ENCODE measurements around the gene SEMA5A.
A peak's percentile ranks its signal among the peaks of the same experiment; 100 is the strongest.

Gene SEMA5A

DNA sequence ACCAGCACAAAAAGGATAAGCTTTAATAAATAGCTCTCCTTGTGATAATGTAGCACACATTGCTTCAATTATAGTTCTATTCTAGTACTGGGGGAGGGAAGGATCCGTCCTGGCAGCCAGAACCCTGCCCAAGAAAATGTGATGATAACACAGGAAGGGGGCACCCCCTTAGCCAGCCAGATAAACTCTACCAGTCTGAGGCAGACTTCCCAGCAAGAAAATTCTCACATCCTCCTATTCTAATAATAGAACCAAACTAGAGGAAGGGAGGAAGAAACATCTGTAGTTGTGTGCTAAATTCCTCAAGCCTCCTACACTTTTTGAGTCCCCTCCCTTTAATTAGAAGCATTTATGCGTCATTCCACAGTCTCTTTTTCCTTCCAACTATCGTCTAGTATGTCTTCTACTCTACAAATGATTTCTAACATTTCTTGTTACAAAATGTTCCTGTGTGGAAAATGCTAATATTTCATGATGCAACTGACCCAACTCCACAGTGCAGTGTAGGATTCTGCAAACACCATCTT lies 261.0 kb downstream of the SEMA5A start:
- no peak overlapping the region for H3K4me3 ChIP-seq (ENCODE audit: low read depth, low read length)
- in situ Hi-C loops (cut with HindIII; ENCODE audit: low sequenced_read_pairs), result no loop called here
- peak; percentile 43 for DNase-seq (ENCODE audit: low read depth, low spot score)
- no peak for TF ChIP-seq CTCF (IDR thresholded peaks at IDR 0.05; ENCODE audit: low read depth, low read length)

- in situ Hi-C loops (cut with HindIII; ENCODE audit: low sequenced_read_pairs), result no loop called here
- no peak for TF ChIP-seq CTCF (IDR thresholded peaks at IDR 0.05; ENCODE audit: low read depth, low read length)
Measured at GRCh38 chr5:9284272-9284671, 261.6 kb downstream of the SEMA5A start.

DNA sequence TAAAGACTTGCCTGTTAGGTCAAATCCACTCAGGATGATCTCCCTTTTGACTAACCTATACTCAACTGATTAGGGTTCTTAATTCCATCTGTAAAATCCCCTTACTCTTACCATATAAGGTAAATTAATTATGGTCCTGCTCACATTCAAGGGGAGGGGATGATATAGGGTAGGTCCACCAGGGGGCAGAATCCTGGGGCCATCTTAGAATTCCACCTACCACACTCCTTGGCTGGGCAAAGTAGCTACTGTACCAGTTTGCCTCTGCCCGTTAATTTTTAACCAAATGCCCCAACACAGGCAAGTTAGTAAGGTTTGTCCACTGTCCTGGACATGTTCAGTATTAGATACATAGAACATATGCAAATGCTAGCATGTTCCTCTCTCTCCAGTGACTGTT lies 262.4 kb downstream of the SEMA5A start:
- in situ Hi-C loops (cut with HindIII; ENCODE audit: low sequenced_read_pairs), result no loop called here
- TF ChIP-seq CTCF (IDR thresholded peaks at IDR 0.05; ENCODE audit: low read depth, low read length), result peak; percentile 7
- no peak for DNase-seq (ENCODE audit: low read depth, low spot score)
- H3K4me3 ChIP-seq (ENCODE audit: low read depth, low read length), result no peak overlapping the region

More at GRCh38 chr5:9284272-9284671, 261.6 kb downstream of the SEMA5A start:
- no peak overlapping the region for H3K4me3 ChIP-seq (ENCODE audit: low read depth, low read length)
- DNase-seq (ENCODE audit: low read depth, low spot score), result no peak

DNA sequence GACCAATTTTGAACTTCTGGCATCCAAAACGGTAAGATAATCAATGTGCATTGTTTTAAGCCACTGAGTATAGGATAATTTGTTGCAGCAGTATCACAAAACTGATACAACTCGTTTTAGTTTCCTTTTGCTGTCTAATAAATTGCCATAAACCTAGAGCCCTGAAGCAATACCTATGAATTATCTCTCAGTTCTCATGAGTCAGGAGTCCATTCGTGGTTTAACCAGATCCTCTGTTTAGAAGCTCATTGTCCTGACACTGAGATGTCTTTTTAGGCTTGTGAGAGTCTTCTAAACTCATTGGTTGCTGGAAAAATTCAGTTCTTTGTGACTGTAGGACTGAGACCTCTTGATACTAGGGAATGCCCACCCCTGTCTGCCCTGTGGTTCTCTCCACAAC lies 262.9 kb downstream of the SEMA5A start:
- TF ChIP-seq CTCF (IDR thresholded peaks at IDR 0.05; ENCODE audit: low read depth, low read length), result no peak
- H3K4me3 ChIP-seq (ENCODE audit: low read depth, low read length), result no peak overlapping the region
- in situ Hi-C loops (cut with HindIII; ENCODE audit: low sequenced_read_pairs), result no loop called here
- DNase-seq (ENCODE audit: low read depth, low spot score), result peak; percentile 9

GRCh38 chr5:9282211-9282610 lies 263.7 kb downstream of the SEMA5A start:
- no peak for DNase-seq (ENCODE audit: low read depth, low spot score)
- H3K4me3 ChIP-seq (ENCODE audit: low read depth, low read length), result no peak overlapping the region
- TF ChIP-seq CTCF (IDR thresholded peaks at IDR 0.05; ENCODE audit: low read depth, low read length), result no peak
- in situ Hi-C loops (cut with HindIII; ENCODE audit: low sequenced_read_pairs), result no loop called here

GRCh38 chr5:9279774-9280173 lies 266.1 kb downstream of the SEMA5A start:
- H3K4me3 ChIP-seq (ENCODE audit: low read depth, low read length), result no peak overlapping the region
- in situ Hi-C loops (cut with HindIII; ENCODE audit: low sequenced_read_pairs), result no loop called here
- DNase-seq (ENCODE audit: low read depth, low spot score), result no peak
- no peak for TF ChIP-seq CTCF (IDR thresholded peaks at IDR 0.05; ENCODE audit: low read depth, low read length)
